SJSA1 (cell line): ENCODE results near the gene ARPC4. TPM values are rescaled to one million over a fixed set of nuclear protein-coding genes. Genes with fewer than 3 reads are reported as not detected.
"Not testable (repeated sequence)": the region's sequence is repeated elsewhere in the genome, so short reads cannot be mapped to it uniquely, and the experiment has no call there.

Experiments
- DNase-seq, 2 experiments: peaks; one replicate each; pipeline ENCODE4 v3.0.0-alpha.2; 2015 to 2020; ENCODE audit warnings: low spot score in 2 of 2, low read depth in 1 of 2
- H3K27ac ChIP-seq: fragments of 250-450 bp; sonication (Bioruptor Pico); 2 replicates; pipeline ENCODE4 v1.5.1; 2020; ENCODE audit warnings: mild to moderate bottlenecking, moderate library complexity
- H3K27me3 ChIP-seq: fragments of 250-450 bp; sonication (Bioruptor Pico); replicated peaks from 2 replicates; pipeline ENCODE4 v1.5.1; 2020; ENCODE audit warnings: mild to moderate bottlenecking, moderate library complexity
- H3K36me3 ChIP-seq: fragments of 250-450 bp; sonication (Bioruptor Pico); 2 replicates; pipeline ENCODE4 v1.5.1; 2020; ENCODE audit warnings: mild to moderate bottlenecking
- H3K4me1 ChIP-seq: fragments of 250-450 bp; sonication (Bioruptor Pico); replicated peaks from 2 replicates; pipeline ENCODE4 v1.6.1; 2021; ENCODE audit warnings: mild to moderate bottlenecking
- H3K4me3 ChIP-seq: fragments of 250-450 bp; sonication (Bioruptor Pico); 2 replicates; pipeline ENCODE4 v1.5.1; 2020; ENCODE audit warnings: mild to moderate bottlenecking
- H3K9me3 ChIP-seq: fragments of 250-450 bp; sonication (Bioruptor Pico); replicated peaks from 2 replicates; pipeline ENCODE4 v1.5.1; 2020; ENCODE audit warnings: mild to moderate bottlenecking
- total RNA-seq: library from RNA; depleted of rRNA; stranded (reverse); fragments of >200 nt; shearing (Covaris generic); gene quantifications from 2 replicates; pipeline ENCODE4 v1.2.3, GENCODE V29; 2014; rRNA removed

The ARPC4 gene
- total RNA-seq, 1 experiment from 2014 or later: 270 TPM

DNA sequence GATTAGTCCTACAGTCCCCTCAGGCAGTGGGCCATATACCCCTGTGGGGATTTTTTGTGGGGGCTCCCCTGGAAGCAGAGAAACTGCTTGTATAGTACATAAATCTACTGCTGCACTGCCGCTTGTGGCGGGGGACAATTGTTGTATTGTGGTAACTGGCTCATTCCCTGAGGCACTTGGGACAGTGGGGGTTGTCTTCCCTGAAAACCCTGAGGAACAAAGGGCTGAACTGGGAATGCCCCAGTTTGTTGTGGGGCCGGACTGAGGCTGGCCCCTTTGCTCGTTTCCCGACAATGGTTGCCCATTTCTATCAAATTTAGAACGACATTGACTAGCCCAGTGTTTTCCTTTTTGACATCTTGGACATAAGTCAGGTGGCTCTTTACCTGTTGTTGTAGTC lies 58.5 kb downstream of the ARPC4 start:
- not testable (repeated sequence) for H3K27ac ChIP-seq, H3K27me3 ChIP-seq, H3K36me3 ChIP-seq, H3K4me3 ChIP-seq, H3K9me3 ChIP-seq, H3K4me1 ChIP-seq, DNase-seq

DNA sequence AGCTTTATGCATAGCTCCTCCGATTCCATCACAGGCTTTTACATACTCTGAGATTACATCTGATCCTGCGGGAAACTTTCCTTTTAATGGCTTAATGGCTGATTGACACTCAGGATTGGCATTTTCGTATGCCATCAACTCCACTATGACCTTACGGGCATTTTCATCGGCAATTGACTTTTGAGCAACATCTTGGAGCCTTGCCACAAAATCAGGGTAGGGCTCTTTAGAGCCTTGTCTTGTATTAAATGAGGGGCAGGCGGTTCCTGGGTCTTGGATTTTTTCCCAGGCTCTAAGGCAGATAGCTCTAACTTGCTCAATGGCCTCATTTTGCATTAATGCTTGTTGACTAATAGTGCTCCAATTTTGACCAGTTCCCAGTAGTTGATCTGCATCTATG lies 59.0 kb downstream of the ARPC4 start:
- DNase-seq, H3K9me3 ChIP-seq, H3K4me1 ChIP-seq, H3K27me3 ChIP-seq, H3K4me3 ChIP-seq, H3K27ac ChIP-seq, H3K36me3 ChIP-seq: not testable (repeated sequence)

DNA sequence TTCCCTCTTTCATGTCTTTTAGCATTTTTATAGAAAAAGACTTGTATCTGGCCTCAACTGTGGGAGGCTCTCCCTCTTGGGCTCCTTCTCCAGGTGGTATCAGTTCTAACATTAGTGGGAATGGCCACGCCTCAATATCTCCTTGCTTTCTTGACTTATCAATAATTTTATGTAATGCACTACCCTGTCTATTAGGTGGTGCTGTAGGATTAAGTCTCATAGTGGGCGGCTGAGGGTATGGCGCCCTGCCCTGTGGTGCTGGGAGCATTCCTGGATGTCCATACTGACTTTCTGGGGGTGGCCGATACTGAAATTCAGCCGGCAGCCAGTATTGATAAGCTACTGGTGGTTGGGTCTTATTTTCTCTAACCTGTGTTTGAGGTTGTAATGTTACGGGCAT lies 59.6 kb downstream of the ARPC4 start:
- DNase-seq: no peak
- H3K27ac ChIP-seq: no peak overlapping the region
- H3K27me3 ChIP-seq: no peaks in the 10 kb centered on the region
- H3K9me3 ChIP-seq: no peaks in the 10 kb centered on the region
- no peaks in the 10 kb centered on the region for H3K36me3 ChIP-seq
- no peak overlapping the region for H3K4me3 ChIP-seq
- H3K4me1 ChIP-seq: no peaks in the 10 kb centered on the region

DNA sequence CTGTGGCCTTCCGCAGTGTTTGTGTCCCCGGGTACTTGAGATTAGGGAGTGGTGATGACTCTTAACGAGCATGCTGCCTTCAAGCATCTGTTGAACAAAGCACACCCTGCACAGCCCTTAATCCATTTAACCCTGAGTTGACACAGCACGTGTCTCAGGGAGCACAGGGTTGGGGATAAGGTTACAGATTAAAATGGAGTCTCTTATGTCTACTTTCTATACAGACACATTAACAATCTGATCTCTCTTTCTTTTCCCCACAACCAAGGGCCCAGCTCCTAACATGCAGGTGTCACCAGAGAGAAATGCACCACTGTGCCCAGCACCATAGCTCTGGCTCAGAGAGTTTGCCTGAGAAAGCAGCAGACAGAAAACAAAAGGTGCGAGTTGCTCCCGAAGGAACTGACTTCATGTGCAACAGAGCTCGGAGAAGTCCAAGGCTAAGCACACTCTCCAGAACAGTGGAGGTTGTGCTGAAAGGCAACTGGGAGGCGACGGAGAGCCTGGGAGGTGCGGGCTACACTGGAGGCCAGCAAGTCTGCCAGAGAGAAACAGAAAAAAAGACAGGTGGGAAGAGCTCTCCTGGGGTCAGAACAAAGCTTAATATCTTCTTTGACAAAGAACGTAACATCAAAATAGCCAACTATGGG lies 61.5 kb downstream of the ARPC4 start:
- H3K9me3 ChIP-seq, DNase-seq, H3K4me3 ChIP-seq, H3K27ac ChIP-seq, H3K36me3 ChIP-seq, H3K27me3 ChIP-seq, H3K4me1 ChIP-seq: not testable (repeated sequence)

DNA sequence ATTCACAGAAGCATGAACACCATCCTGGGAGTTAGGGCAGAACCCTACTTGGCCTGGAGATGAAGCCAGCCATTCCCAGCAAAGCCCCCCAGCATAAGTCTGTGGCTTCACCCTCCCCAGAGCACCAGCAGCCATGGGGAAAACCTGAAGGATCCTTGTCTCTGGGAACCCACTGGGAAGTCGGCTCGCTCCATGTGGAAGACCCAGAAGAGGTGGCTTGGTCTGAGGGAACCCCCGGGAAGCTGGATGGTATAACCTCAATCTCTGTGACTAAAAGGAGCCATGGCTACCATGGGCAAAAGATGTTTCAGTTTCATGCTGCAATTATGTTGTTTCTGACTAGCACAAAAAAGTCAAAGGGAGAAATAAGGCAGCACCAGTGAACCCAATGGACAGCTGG lies 62.7 kb downstream of the ARPC4 start:
- DNase-seq: no peak
- Histone ChIP-seq H3K36me3 (no peaks in the 10 kb centered on the region), H3K9me3 (no peaks in the 10 kb centered on the region)

More for the DNA sequence above, 62.7 kb downstream of the ARPC4 start:
- no peaks in the 10 kb centered on the region for H3K4me1 ChIP-seq
- no peaks in the 10 kb centered on the region for H3K27me3 ChIP-seq
- no peak overlapping the region for H3K27ac ChIP-seq
- H3K4me3 ChIP-seq: no peak overlapping the region

Other genes starting within 250 kb of the ARPC4 start
- gene LHFPL4, start 239.3 kb upstream of the ARPC4 start, total RNA-seq: 0.08 TPM in 1 of 2 replicates, not detected in the other
- 23.3 and 27.6 TPM in 2 replicates for gene MTMR14, start 143.6 kb upstream of the ARPC4 start, total RNA-seq
- not detected in 2 replicates for gene CPNE9, start 89.2 kb upstream of the ARPC4 start, total RNA-seq
- gene BRPF1, start 61.3 kb upstream of the ARPC4 start, total RNA-seq: 12.2 and 18.5 TPM in 2 replicates
- 18.8 and 24.4 TPM in 2 replicates for gene OGG1, start 43.1 kb upstream of the ARPC4 start, total RNA-seq
- 10.0 and 11.8 TPM in 2 replicates for gene CAMK1, start 23.1 kb upstream of the ARPC4 start, total RNA-seq
- 102 and 111 TPM in 2 replicates for gene TADA3, start 609 bp upstream of the ARPC4 start, total RNA-seq
- gene TTLL3, start 17.2 kb downstream of the ARPC4 start, total RNA-seq: 2.3 and 5.8 TPM in 2 replicates
- gene RPUSD3, start 50.9 kb downstream of the ARPC4 start, total RNA-seq: 30.5 and 49.5 TPM in 2 replicates
- not detected in 2 replicates for gene CIDEC, start 87.2 kb downstream of the ARPC4 start, total RNA-seq
- gene JAGN1, start 97.5 kb downstream of the ARPC4 start, total RNA-seq: 17.2 and 21.2 TPM in 2 replicates
- 0.37 and 0.56 TPM in 2 replicates for gene IL17RE, start 109.8 kb downstream of the ARPC4 start, total RNA-seq
- gene IL17RC, start 124.0 kb downstream of the ARPC4 start, total RNA-seq: 12.6 and 19.5 TPM in 2 replicates
- gene CRELD1, start 140.8 kb downstream of the ARPC4 start, total RNA-seq: 11.7 and 13.0 TPM in 2 replicates
- 0.25 and 0.58 TPM in 2 replicates for gene PRRT3, start 159.3 kb downstream of the ARPC4 start, total RNA-seq
- gene EMC3, start 193.8 kb downstream of the ARPC4 start, total RNA-seq: 34.6 and 86.3 TPM in 2 replicates
- gene FANCD2, start 233.4 kb downstream of the ARPC4 start, total RNA-seq: 30.0 and 36.7 TPM in 2 replicates